ENCODE results near the gene ZMYM5. TPM values are rescaled to one million over a fixed set of nuclear protein-coding genes. Genes with fewer than 3 reads are reported as not detected.

The ZMYM5 gene
- total and polyA plus RNA-seq, 4 donors: 2.6 to 8.1 (median 5.9) TPM

DNA sequence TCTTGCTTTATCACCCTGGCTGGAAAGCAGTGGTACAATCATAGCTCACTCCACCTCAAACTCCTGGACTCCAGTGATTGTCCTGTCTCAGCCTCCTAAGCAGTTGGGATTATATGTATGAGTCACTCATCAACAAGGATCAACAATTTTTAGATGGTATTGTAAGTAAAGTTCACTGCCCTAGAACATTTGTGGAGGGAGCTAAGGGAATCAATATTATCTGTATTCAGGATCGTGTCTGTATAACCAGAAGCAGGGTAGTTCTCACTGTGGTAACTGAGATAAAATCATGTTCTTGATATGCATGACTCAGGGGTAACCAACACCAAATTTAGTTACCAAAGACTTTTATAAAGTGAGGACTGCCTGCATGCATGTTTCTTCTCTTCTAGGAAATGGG lies 27.0 kb downstream of the ZMYM5 start:
- H3K27me3 ChIP-seq (ENCODE audit: control insufficient read depth in 4 of 4, insufficient read depth in 4 of 4, low read length in 3 of 4): no peaks in the 10 kb centered on the region
- H3K4me1 ChIP-seq (ENCODE audit: control insufficient read depth in 4 of 4, insufficient read depth in 4 of 4, low read length in 3 of 4): no peaks in the 10 kb centered on the region
- peaks cover 4 to 28% (median 24%) of the 10 kb centered on the region in 4 donors for H3K36me3 ChIP-seq (ENCODE audit: control insufficient read depth in 4 of 4, insufficient read depth in 3 of 4, low read depth in 1 of 4, low read length in 3 of 4)
- DNase-seq (ENCODE audit: low spot score): no peak
- H3K9me3 ChIP-seq (ENCODE audit: control insufficient read depth in 4 of 4, low read length in 3 of 4): no peaks in the 10 kb centered on the region
- TF ChIP-seq FOXA2 (IDR thresholded peaks at IDR 0.05): no peak
- no peak for TF ChIP-seq RAD21 (IDR thresholded peaks at IDR 0.05)
- no peak for TF ChIP-seq GABPA (IDR thresholded peaks at IDR 0.05 in 1 of 2, conservative IDR thresholded peaks at IDR 0.05 in 1 of 2)
- TF ChIP-seq HNF4A (conservative IDR thresholded peaks at IDR 0.05): no peak
- TF ChIP-seq EGR1 (IDR thresholded peaks at IDR 0.05; ENCODE audit: low read depth in 2 of 2): no peak
- no peak for TF ChIP-seq FOXA1 (IDR thresholded peaks at IDR 0.05)
- TF ChIP-seq RXRA (IDR thresholded peaks at IDR 0.05): no peak
- TF ChIP-seq, protein P1, sequence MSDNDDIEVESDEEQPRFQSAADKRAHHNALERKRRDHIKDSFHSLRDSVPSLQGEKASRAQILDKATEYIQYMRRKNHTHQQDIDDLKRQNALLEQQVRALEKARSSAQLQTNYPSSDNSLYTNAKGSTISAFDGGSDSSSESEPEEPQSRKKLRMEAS (IDR thresholded peaks at IDR 0.05): no peak
- TF ChIP-seq NR2F2 (IDR thresholded peaks at IDR 0.05): no peak
- TF ChIP-seq TAF1 (conservative IDR thresholded peaks at IDR 0.05): no peak
- H3K27ac ChIP-seq (ENCODE audit: low read depth in 1 of 2, low read length in 2 of 2): no peak overlapping the region
- 63% methylated on average over 1 of the region's 1 CpG for WGBS
- H3K9ac ChIP-seq (ENCODE audit: low read depth in 1 of 2, low read length in 2 of 2): no peak overlapping the region
- no peak overlapping the region for H3K4me3 ChIP-seq (ENCODE audit: low read depth in 1 of 3, low read length in 3 of 3)

DNA sequence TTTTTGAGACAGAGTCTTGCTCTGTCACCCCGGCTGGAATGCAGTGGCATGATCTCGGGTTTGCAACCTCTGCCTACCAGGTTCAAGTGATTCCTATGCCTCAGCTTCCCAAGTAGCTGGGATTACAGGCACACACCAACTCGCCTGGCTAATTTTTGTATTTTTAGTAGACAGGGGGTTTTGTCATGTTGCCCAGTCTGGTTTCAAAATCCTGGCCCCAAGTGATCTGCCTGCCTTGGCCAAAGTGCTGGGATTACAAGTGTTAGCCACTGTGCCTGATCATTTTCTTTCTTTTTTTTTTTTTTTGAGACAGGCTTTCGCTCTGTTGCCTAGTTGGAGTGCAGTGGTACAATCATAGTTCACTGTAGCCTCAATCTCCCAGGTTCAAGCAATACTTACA lies 28.7 kb downstream of the ZMYM5 start:
- 92% methylated on average over 4 of the region's 4 CpGs for WGBS
- no peaks in the 10 kb centered on the region for H3K4me1 ChIP-seq (ENCODE audit: control insufficient read depth in 4 of 4, insufficient read depth in 4 of 4, low read length in 3 of 4)
- no peak overlapping the region for H3K4me3 ChIP-seq (ENCODE audit: low read depth in 1 of 3, low read length in 3 of 3)
- TF ChIP-seq JUND (IDR thresholded peaks at IDR 0.05): no peak
- TF ChIP-seq TAF1 (conservative IDR thresholded peaks at IDR 0.05): no peak
- no peak for TF ChIP-seq HNF4G (IDR thresholded peaks at IDR 0.05)
- TF ChIP-seq, protein P2, sequence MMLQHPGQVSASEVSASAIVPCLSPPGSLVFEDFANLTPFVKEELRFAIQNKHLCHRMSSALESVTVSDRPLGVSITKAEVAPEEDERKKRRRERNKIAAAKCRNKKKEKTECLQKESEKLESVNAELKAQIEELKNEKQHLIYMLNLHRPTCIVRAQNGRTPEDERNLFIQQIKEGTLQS (IDR thresholded peaks at IDR 0.05): no peak
- TF ChIP-seq GABPA (IDR thresholded peaks at IDR 0.05 in 1 of 2, conservative IDR thresholded peaks at IDR 0.05 in 1 of 2): no peak
- TF ChIP-seq FOXA1 (IDR thresholded peaks at IDR 0.05): no peak
- H3K9me3 ChIP-seq (ENCODE audit: control insufficient read depth in 4 of 4, low read length in 3 of 4): no peaks in the 10 kb centered on the region
- H3K9ac ChIP-seq (ENCODE audit: low read depth in 1 of 2, low read length in 2 of 2): no peak overlapping the region
- H3K27me3 ChIP-seq (ENCODE audit: control insufficient read depth in 4 of 4, insufficient read depth in 4 of 4, low read length in 3 of 4): no peaks in the 10 kb centered on the region
- peaks cover 6 to 31% (median 28%) of the 10 kb centered on the region in 4 donors for H3K36me3 ChIP-seq (ENCODE audit: control insufficient read depth in 4 of 4, insufficient read depth in 3 of 4, low read depth in 1 of 4, low read length in 3 of 4)
- no peak for DNase-seq (ENCODE audit: low spot score)
- no peak overlapping the region for H3K27ac ChIP-seq (ENCODE audit: low read depth in 1 of 2, low read length in 2 of 2)

DNA sequence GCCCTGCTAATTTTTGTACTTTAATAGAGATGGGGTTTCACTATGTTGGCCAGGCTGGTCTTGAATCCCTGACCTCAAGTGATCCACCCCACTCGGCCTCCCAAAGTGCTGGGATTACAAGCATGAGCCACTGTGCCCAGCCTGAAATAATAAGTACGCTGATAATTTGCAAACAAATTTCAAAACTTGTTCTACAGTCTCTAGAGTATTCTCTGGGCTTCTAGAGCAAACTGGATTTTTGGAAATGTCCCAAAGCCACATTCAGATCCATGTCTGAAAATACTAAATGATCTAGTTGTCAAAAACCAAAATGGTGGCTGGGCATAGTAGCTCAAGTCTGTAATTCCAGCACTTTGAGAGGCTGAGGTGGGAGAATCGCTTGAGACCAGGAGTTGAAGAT lies 40.8 kb downstream of the ZMYM5 start:
- H3K36me3 ChIP-seq (ENCODE audit: control insufficient read depth in 4 of 4, insufficient read depth in 3 of 4, low read depth in 1 of 4, low read length in 3 of 4): peaks cover 3 to 24% (median 12%) of the 10 kb centered on the region in 4 donors
- no peaks in the 10 kb centered on the region for H3K27me3 ChIP-seq (ENCODE audit: control insufficient read depth in 4 of 4, insufficient read depth in 4 of 4, low read length in 3 of 4)
- H3K9ac ChIP-seq (ENCODE audit: low read depth in 1 of 2, low read length in 2 of 2): no peak overlapping the region
- H3K4me3 ChIP-seq (ENCODE audit: low read depth in 1 of 3, low read length in 3 of 3): no peak overlapping the region
- H3K4me1 ChIP-seq (ENCODE audit: control insufficient read depth in 4 of 4, insufficient read depth in 4 of 4, low read length in 3 of 4): no peaks in the 10 kb centered on the region
- no peak overlapping the region for H3K27ac ChIP-seq (ENCODE audit: low read depth in 1 of 2, low read length in 2 of 2)
- 96% methylated on average over 3 of the region's 3 CpGs for WGBS
- DNase-seq (ENCODE audit: low spot score): no peak
- H3K9me3 ChIP-seq (ENCODE audit: control insufficient read depth in 4 of 4, low read length in 3 of 4): no peaks in the 10 kb centered on the region
- TF ChIP-seq SP1 (IDR thresholded peaks at IDR 0.05) (no peak), TAF1 (conservative IDR thresholded peaks at IDR 0.05) (no peak), RXRA (IDR thresholded peaks at IDR 0.05) (no peak), YY1 (IDR thresholded peaks at IDR 0.05) (no peak), NR2F2 (IDR thresholded peaks at IDR 0.05) (no peak), FOXA2 (IDR thresholded peaks at IDR 0.05) (no peak), HNF4G (IDR thresholded peaks at IDR 0.05) (no peak), GABPA (IDR thresholded peaks at IDR 0.05 in 1 of 2, conservative IDR thresholded peaks at IDR 0.05 in 1 of 2) (no peak), RAD21 (IDR thresholded peaks at IDR 0.05) (no peak)
- TF ChIP-seq, protein P3, sequence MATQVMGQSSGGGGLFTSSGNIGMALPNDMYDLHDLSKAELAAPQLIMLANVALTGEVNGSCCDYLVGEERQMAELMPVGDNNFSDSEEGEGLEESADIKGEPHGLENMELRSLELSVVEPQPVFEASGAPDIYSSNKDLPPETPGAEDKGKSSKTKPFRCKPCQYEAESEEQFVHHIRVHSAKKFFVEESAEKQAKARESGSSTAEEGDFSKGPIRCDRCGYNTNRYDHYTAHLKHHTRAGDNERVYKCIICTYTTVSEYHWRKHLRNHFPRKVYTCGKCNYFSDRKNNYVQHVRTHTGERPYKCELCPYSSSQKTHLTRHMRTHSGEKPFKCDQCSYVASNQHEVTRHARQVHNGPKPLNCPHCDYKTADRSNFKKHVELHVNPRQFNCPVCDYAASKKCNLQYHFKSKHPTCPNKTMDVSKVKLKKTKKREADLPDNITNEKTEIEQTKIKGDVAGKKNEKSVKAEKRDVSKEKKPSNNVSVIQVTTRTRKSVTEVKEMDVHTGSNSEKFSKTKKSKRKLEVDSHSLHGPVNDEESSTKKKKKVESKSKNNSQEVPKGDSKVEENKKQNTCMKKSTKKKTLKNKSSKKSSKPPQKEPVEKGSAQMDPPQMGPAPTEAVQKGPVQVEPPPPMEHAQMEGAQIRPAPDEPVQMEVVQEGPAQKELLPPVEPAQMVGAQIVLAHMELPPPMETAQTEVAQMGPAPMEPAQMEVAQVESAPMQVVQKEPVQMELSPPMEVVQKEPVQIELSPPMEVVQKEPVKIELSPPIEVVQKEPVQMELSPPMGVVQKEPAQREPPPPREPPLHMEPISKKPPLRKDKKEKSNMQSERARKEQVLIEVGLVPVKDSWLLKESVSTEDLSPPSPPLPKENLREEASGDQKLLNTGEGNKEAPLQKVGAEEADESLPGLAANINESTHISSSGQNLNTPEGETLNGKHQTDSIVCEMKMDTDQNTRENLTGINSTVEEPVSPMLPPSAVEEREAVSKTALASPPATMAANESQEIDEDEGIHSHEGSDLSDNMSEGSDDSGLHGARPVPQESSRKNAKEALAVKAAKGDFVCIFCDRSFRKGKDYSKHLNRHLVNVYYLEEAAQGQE (IDR thresholded peaks at IDR 0.05): no peak
- TF ChIP-seq, protein P1 (IDR thresholded peaks at IDR 0.05): no peak
